Vagina (tissue), 2 donors: ENCODE results near the gene WDR59. TPM values are rescaled to one million over a fixed set of nuclear protein-coding genes. Genes with fewer than 3 reads are reported as not detected.

Experiments used
- DNase-seq, 2 donors: peaks; one replicate each; pipeline ENCODE4 v3.0.0-alpha.2; 2017; ENCODE audit errors: extremely low spot score in 2 of 2
- H3K27ac ChIP-seq: fragments of 200-600 bp; sonication (generic); one replicate; pipeline ENCODE4 v1.5.1; 2019
- H3K27me3 ChIP-seq: fragments of 200-600 bp; sonication (generic); one replicate; pipeline ENCODE4 v1.5.1; 2019
- H3K36me3 ChIP-seq, 2 donors: fragments of 200-600 bp; sonication (generic); one replicate each; pipeline ENCODE4 v1.5.1; 2017 to 2019
- H3K4me1 ChIP-seq: fragments of 200-600 bp; sonication (generic); one replicate; pipeline ENCODE4 v1.5.1; 2019
- H3K4me3 ChIP-seq, 2 donors: fragments of 200-600 bp; sonication (generic); 1 replicate in 1 of 2; 2 replicates in 1 of 2; pipeline ENCODE4 v1.5.1; 2016 to 2019
- H3K9me3 ChIP-seq: fragments of 200-600 bp; sonication (generic); one replicate; pipeline ENCODE4 v1.5.1; 2019
- CTCF ChIP-seq, 3 experiments: fragments of 450-650 bp in 2 of 3; fragments of 200-600 bp in 1 of 3; sonication (generic) in 1 of 3; IDR thresholded peaks; one replicate each; pipeline ENCODE4 v1.5.1; 2017 to 2019; ENCODE audit warnings: antibody characterized with exemption in 3 of 3, mild to moderate bottlenecking in 2 of 3, moderate library complexity in 2 of 3
- POLR2A ChIP-seq, 2 donors: fragments of 450-650 bp; IDR thresholded peaks; one replicate each; pipeline ENCODE4 v1.6.1; 2017; ENCODE audit warnings: antibody characterized with exemption in 2 of 2, mild to moderate bottlenecking in 2 of 2, moderate library complexity in 2 of 2
- POLR2AphosphoS5 ChIP-seq, 2 donors: sonication (generic); formaldehyde crosslinking; IDR thresholded peaks; one replicate each; pipeline ENCODE4 v1.9.0; 2017; ENCODE audit warnings: antibody characterized with exemption in 2 of 2, mild to moderate bottlenecking in 2 of 2, low read depth in 1 of 2; ENCODE audit not compliant: insufficient read depth in 1 of 2
- intact Hi-C: fragments of 100-400 bp; cut with DNase I; formaldehyde crosslinking; loops from one replicate; pipeline ENCODE4 v1.15.1; 2023
- total RNA-seq: library from RNA; depleted of rRNA; stranded (reverse); fragments of >200 nt; gene quantifications from one replicate; pipeline ENCODE4 v1.2.3, GENCODE V29; 2016

Gene WDR59
- total RNA-seq, 1 donor from 2014 or later = 95.3 TPM

- no peak overlapping the region for H3K27ac ChIP-seq
- H3K9me3 ChIP-seq = no peaks in the 10 kb centered on the region
- no peaks in the 10 kb centered on the region for H3K27me3 ChIP-seq
- peaks cover 0 to 46% of the 10 kb centered on the region in 2 donors for H3K36me3 ChIP-seq
- H3K4me3 ChIP-seq = no peak overlapping the region
- DNase-seq = no peak
- intact Hi-C loops = no loop called here
- TF ChIP-seq POLR2AphosphoS5 (IDR thresholded peaks at IDR 0.05; ENCODE audit: insufficient read depth in 1 of 2, low read depth in 1 of 2) (no peak), POLR2A (IDR thresholded peaks at IDR 0.05) (no peak), CTCF (IDR thresholded peaks at IDR 0.05) (no peak)
- no peaks in the 10 kb centered on the region for H3K4me1 ChIP-seq
Observed at GRCh38 chr16:74903120-74903519, 81.8 kb downstream of the WDR59 start.

- no peaks in the 10 kb centered on the region for H3K4me1 ChIP-seq
- no peak overlapping the region for H3K4me3 ChIP-seq
- H3K27ac ChIP-seq = no peak overlapping the region
- peaks cover 0 to 39% of the 10 kb centered on the region in 2 donors for H3K36me3 ChIP-seq
- intact Hi-C loops = no loop called here
- TF ChIP-seq CTCF (IDR thresholded peaks at IDR 0.05) = no peak
- H3K27me3 ChIP-seq = no peaks in the 10 kb centered on the region
- no peaks in the 10 kb centered on the region for H3K9me3 ChIP-seq
- DNase-seq = no peak
Observed at GRCh38 chr16:74902161-74902560, 82.8 kb downstream of the WDR59 start.

GRCh38 chr16:74901606-74902005 is 83.3 kb downstream of the WDR59 start:
- peaks cover 0 to 34% of the 10 kb centered on the region in 2 donors for H3K36me3 ChIP-seq
- H3K4me3 ChIP-seq = no peak overlapping the region
- H3K4me1 ChIP-seq = no peaks in the 10 kb centered on the region
- TF ChIP-seq POLR2AphosphoS5 (IDR thresholded peaks at IDR 0.05; ENCODE audit: insufficient read depth in 1 of 2, low read depth in 1 of 2) (no peak), CTCF (IDR thresholded peaks at IDR 0.05) (no peak), POLR2A (IDR thresholded peaks at IDR 0.05) (no peak)
- H3K27me3 ChIP-seq = no peaks in the 10 kb centered on the region
- DNase-seq = no peak
- no peaks in the 10 kb centered on the region for H3K9me3 ChIP-seq
- intact Hi-C loops = no loop called here
- no peak overlapping the region for H3K27ac ChIP-seq

GRCh38 chr16:74899816-74900215 is 85.1 kb downstream of the WDR59 start:
- Histone ChIP-seq H3K27ac (no peak overlapping the region), H3K36me3 (peaks cover 0 to 33% of the 10 kb centered on the region in 2 donors), H3K9me3 (no peaks in the 10 kb centered on the region), H3K27me3 (no peaks in the 10 kb centered on the region), H3K4me1 (no peaks in the 10 kb centered on the region), H3K4me3 (no peak overlapping the region)
- TF ChIP-seq CTCF (IDR thresholded peaks at IDR 0.05) (no peak), POLR2AphosphoS5 (IDR thresholded peaks at IDR 0.05; ENCODE audit: insufficient read depth in 1 of 2, low read depth in 1 of 2) (no peak), POLR2A (IDR thresholded peaks at IDR 0.05) (no peak)
- DNase-seq = no peak
- intact Hi-C loops = no loop called here

DNA sequence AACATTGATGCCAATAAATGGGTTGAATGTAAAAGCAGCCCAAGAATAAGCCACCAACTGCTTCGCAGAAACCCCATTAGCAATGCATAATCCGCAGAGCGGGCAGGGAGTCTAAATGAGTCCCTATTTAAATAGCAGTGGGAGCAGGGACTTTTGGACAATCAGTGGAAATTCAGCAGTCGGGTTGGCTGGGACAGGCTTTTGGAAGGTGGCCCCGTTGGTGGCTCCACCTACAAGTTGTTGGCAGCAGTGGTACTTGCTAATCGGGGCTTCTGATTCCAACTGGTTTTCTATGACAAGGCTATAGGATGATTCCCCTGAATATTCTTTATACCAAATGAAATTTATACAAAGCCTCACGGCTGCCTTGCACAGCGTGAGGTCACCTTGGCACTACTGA is 86.3 kb downstream of the WDR59 start:
- no peaks in the 10 kb centered on the region for H3K9me3 ChIP-seq
- H3K36me3 ChIP-seq = peaks cover 0 to 33% of the 10 kb centered on the region in 2 donors
- H3K27me3 ChIP-seq = no peaks in the 10 kb centered on the region
- intact Hi-C loops = no loop called here
- H3K4me1 ChIP-seq = no peaks in the 10 kb centered on the region
- TF ChIP-seq POLR2AphosphoS5 (IDR thresholded peaks at IDR 0.05; ENCODE audit: insufficient read depth in 1 of 2, low read depth in 1 of 2) (no peak), CTCF (IDR thresholded peaks at IDR 0.05) (no peak), POLR2A (IDR thresholded peaks at IDR 0.05) (no peak)
- H3K27ac ChIP-seq = no peak overlapping the region
- H3K4me3 ChIP-seq = no peak overlapping the region
- no peak for DNase-seq
